Activated naive CD4-positive, alpha-beta T cell (primary cell): ENCODE data around the gene KRT9.

Experiments
- DNase-seq, 4 experiments: peaks; one replicate each; lab custom pipeline; 2025; lab: John Stamatoyannopoulos, UW

The KRT9 gene

DNA sequence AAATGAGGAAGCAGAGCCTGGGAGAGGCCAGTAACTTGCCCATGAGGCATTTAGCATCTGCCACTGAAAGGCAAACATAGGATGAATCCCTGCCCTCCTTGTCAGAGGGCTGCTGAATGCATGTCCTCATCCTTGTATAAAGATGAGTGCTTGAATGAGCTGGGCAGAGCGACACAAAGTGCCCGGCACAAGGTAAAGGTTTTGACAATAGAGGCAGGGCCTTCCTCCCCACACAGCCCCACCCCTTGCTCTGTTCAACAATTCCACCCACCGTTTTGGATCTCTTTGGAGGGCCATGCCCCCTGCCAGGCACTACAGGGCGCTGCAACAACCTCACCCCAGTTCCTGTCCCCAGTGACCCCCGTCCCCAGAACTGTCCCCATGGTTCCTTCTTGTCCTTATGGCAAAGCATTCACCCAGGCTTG lies 42.4 kb downstream of the KRT9 start:
- no peak for DNase-seq

GRCh38 chr17:41528959-41529353 lies 42.9 kb downstream of the KRT9 start:
- DNase-seq = no peak

DNA sequence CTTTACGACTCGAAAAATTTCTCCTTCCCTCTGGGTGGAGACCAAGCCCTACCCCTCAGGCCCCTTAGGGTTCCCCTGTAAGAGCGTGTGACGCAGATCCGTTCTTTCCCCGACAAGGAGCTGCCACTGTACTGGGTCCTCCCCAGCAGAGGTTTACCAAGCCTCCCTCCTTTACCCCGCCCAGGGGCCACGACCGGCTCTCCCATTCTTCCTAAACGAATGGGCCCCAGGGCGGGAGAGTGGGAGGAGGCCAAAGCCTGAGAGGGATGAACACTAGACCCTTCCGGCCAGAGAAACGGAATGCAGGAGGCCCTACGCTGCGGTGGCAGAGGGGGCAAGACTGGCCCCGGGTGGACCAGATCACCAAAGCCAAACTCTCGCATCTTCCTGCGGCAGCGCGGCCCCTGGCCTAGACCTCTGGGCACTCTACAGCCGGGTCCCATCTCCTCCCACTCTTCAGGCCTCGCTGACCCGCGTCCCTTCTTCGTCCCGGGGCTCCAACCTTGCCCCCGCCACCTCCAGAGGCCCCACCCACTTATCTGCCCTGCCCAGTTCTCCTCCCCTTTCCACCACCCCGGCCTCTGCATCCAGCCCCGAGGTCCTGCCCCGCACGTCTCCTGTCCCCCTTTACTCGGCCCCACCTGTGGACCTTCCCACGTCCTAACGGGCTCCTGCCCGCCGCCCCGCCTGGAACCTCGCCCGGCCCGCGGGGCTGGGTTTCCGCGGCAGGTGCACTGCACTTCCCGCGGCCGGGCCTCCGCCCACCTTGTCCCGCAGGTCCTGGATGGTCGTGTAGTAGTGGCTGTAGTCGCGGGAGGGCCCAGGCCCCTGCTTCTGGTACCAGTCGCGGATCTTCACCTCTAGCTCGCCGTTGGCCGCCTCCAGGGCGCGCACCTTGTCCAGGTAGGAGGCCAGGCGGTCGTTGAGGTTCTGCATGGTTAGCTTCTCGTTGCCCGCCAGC lies 44.5 kb downstream of the KRT9 start:
- DNase-seq = no peak

DNA sequence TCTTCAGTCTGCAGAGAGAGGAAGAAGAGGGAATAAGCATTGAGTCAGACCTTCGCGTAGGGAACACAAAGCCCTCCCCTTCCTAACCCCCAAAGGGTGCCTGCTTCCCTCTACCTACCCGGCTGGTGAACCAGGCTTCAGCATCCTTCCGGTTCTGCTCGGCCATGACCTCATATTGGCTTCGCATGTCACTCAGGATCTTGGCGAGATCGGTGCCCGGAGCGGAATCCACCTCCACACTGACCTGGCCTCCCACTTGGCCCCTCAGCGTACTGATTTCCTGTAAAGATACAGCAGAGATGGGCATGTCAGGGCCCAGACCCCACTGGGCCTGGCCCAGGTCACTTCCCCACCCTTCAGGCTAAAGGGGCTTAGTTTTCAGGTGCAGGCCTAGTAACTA lies 47.6 kb downstream of the KRT9 start:
- DNase-seq = no peak

DNA sequence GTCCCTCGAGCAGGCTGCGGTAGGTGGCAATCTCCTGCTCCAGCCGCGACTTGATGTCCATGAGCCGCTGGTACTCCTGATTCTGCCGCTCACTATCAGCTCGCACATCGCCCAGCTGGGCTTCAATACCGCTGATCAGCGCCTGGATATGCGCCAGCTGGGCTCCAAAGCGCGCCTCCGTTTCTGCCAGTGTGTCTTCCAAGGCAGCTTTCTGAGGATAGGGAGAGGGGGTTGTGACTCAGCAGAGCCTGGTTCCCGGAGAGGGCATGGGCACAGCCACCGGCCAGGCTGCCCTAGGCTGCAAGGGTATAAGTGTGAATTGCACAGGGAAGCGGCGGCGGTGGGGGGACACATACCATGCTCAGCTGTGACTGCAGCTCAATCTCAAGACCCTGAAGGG lies 48.1 kb downstream of the KRT9 start:
- no peak for DNase-seq

GRCh38 chr17:41523225-41523593 lies 48.6 kb downstream of the KRT9 start:
- no peak for DNase-seq

DNA sequence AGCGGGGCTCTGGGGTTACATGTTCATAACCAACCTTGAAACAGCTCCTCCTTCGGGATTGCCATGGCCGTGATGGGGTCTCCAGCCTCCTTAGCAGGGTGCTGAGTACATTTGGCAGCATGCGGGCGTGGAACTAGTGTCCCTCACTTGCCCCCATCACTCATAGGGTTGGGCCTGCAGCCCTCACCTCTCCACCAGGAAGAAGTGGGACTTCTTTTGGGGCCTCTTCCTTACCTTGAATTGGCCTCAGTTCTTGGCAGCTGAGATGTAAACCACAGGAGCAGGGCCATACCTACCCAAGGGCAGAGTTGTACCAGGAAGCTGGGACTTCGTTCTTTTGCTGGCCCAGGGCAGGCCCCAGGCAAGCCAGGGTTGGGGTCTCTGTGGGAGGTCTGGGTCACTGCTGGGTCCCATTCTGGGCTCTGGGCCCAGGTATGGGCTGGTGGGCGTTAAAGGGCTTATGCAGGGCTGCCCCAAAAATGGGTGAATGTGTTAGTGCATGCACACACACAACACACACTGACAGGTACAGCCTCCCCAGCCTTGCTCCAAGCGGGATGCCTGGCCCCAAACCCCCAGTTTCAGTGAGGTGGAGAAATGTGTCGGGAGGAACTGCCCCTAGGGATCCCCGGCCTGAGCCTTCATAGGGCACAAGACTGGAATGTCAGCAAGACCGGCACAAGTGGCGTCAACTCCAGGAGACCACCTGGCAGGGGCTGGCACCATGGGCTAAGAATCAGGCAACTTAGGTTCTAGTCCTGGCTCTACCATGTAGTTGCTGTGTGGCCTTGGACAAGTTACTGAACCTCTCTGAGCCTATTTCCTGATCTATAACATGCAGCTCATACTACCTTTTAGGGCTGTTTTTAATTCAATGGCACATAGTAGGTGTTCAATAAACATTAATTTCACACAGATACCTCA lies 49.3 kb downstream of the KRT9 start:
- no peak for DNase-seq

- no peak for DNase-seq
Measured at GRCh38 chr17:41521574-41522261, 50.1 kb downstream of the KRT9 start.

- DNase-seq = no peak
Measured at GRCh38 chr17:41520821-41521521, 50.9 kb downstream of the KRT9 start.

GRCh38 chr17:41519501-41520224 lies 52.2 kb downstream of the KRT9 start:
- DNase-seq = no peak

DNA sequence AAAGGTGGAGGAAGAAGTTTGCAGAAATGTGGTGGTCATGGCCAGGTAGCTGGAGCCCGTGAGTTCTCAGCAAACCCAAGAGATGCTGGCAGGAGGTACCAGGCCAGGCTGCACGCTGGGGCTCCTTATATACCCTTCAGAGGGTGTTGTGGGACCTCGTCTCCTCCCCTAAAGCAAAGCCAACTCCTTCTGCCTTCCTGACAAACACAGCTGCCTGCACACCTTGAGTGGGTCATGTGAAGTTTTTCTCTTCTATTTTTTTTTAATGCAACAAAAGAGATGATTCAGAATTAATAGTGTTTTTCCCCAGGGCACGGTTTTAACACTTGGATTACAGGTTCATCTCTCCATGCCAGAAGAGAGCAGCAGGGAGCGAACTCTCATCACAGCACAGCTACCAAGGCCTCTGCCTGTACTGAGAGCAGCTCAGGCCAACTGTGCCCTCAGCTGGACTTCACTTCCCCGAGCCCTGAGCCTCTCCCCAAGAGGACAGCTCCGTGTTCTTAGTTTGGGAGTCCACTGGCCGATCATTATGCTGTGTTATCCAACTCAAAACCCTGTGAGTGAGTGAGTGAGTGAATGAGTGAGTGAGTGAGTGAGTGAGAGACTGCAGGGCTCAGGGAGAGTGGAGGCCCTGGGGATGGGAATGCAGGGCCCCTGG lies 52.9 kb downstream of the KRT9 start, which contains the start of gene KRT15:
KRT15 (minus strand) TSS at position 102 of the 661 bp plus-strand sequence; CDS start at position 39, 63 bp downstream.
- no peak for DNase-seq

DNA sequence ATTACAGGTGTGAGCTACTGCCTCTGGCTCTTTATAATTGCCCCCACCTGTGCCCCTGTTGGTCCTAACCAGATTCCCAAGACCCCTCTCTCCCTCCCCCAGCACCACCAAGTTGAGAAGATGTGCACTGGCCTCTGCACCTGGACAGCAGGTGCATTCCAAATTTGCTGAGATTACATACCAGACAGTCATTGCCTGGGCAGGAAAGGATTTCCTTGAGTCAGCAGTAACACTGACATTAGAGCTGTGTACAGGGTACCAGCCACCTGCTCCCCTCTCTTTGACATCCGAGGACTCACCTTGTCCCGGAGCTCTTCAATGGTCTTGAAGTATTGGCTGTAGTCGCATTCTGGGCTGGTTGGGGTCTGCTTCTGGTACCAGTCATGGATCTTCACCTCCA lies 53.8 kb downstream of the KRT9 start:
- DNase-seq = no peak

GRCh38 chr17:41516830-41517283 lies 55.0 kb downstream of the KRT9 start:
- DNase-seq = no peak

DNA sequence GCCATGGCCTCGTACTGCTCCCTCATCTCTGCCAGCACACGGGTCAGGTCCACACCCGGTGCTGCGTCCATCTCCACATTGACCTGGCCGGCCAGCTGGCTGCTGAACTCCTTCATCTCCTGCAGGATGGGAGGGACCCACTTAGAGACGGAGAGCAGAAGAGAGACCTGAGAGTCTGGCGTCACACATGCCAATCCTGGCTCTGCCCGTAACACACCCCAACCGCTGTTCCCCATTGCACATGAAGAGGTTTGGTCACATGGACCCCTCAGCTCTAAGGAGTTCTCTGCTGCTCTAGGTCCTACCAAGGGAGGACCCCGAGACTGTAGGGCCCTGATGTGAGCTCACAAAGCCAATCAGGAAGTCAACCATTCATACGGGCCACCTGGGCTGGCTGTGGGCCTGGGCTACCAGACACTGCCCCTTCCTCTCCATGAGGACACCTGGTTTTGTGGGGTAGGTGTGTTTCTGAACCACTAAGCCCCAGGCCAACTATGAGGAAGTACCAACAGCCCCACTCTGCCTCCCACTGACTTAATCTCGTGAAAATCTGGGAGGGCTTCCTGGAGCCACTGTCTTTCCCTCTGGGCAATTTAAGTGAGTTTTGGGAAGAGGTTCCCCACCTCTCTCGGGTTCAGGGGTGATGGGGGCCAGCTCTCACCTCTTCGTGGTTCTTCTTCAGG lies 55.6 kb downstream of the KRT9 start:
- DNase-seq = no peak
